Measurements from ENCODE around the gene PLD1. TPM values are rescaled to one million over a fixed set of nuclear protein-coding genes. Genes with fewer than 3 reads are reported as not detected.

PLD1 gene
- total and polyA plus RNA-seq, 4 donors: 4.9 to 31.5 (median 18.6) TPM

- TF ChIP-seq REST (IDR thresholded peaks at IDR 0.05) (no peak), FOXA2 (IDR thresholded peaks at IDR 0.05) (no peak), MAX (IDR thresholded peaks at IDR 0.05) (no peak)
Measured at GRCh38 chr3:171796625-171797264, 13.5 kb downstream of the PLD1 start (continued).

- DNase-seq (ENCODE audit: low spot score): no peak
- no peaks in the 10 kb centered on the region for H3K9me3 ChIP-seq (ENCODE audit: control insufficient read depth in 4 of 4, low read length in 3 of 4)
- no peak overlapping the region for H3K4me3 ChIP-seq (ENCODE audit: low read depth in 1 of 3, low read length in 3 of 3)
- no peaks in the 10 kb centered on the region for H3K4me1 ChIP-seq (ENCODE audit: control insufficient read depth in 4 of 4, insufficient read depth in 4 of 4, low read length in 3 of 4)
- H3K9ac ChIP-seq (ENCODE audit: low read depth in 1 of 2, low read length in 2 of 2): no peak overlapping the region
- H3K27ac ChIP-seq (ENCODE audit: low read depth in 1 of 2, low read length in 2 of 2): no peak overlapping the region
- WGBS: 87% methylated on average over 2 of the region's 2 CpGs
- no peaks in the 10 kb centered on the region for H3K27me3 ChIP-seq (ENCODE audit: control insufficient read depth in 4 of 4, insufficient read depth in 4 of 4, low read length in 3 of 4)
- H3K36me3 ChIP-seq (ENCODE audit: control insufficient read depth in 4 of 4, insufficient read depth in 3 of 4, low read depth in 1 of 4, low read length in 3 of 4): peaks cover 0 to 1% (median 0%) of the 10 kb centered on the region in 4 donors
- TF ChIP-seq JUND (IDR thresholded peaks at IDR 0.05): no peak
- TF ChIP-seq GABPA (IDR thresholded peaks at IDR 0.05 in 1 of 2, conservative IDR thresholded peaks at IDR 0.05 in 1 of 2): no peak
- TF ChIP-seq HNF4A (conservative IDR thresholded peaks at IDR 0.05): no peak
- TF ChIP-seq FOXA2 (IDR thresholded peaks at IDR 0.05): no peak
- TF ChIP-seq FOXA1 (IDR thresholded peaks at IDR 0.05): no peak
- no peak for TF ChIP-seq RAD21 (IDR thresholded peaks at IDR 0.05)
- TF ChIP-seq ATF3 (IDR thresholded peaks at IDR 0.05): no peak
- no peak for TF ChIP-seq MAX (IDR thresholded peaks at IDR 0.05)
- TF ChIP-seq TAF1 (conservative IDR thresholded peaks at IDR 0.05): no peak
Measured at GRCh38 chr3:171792531-171792930, 17.8 kb downstream of the PLD1 start.

GRCh38 chr3:171791692-171792076, 18.6 kb downstream of the PLD1 start:
- 75% methylated on average over 5 of the region's 5 CpGs for WGBS
- Histone ChIP-seq H3K4me1 (ENCODE audit: control insufficient read depth in 4 of 4, insufficient read depth in 4 of 4, low read length in 3 of 4) (no peaks in the 10 kb centered on the region), H3K36me3 (ENCODE audit: control insufficient read depth in 4 of 4, insufficient read depth in 3 of 4, low read depth in 1 of 4, low read length in 3 of 4) (peaks cover 0 to 1% (median 0%) of the 10 kb centered on the region in 4 donors), H3K27me3 (ENCODE audit: control insufficient read depth in 4 of 4, insufficient read depth in 4 of 4, low read length in 3 of 4) (no peaks in the 10 kb centered on the region), H3K27ac (ENCODE audit: low read depth in 1 of 2, low read length in 2 of 2) (no peak overlapping the region), H3K4me3 (ENCODE audit: low read depth in 1 of 3, low read length in 3 of 3) (no peak overlapping the region), H3K9ac (ENCODE audit: low read depth in 1 of 2, low read length in 2 of 2) (no peak overlapping the region), H3K9me3 (ENCODE audit: control insufficient read depth in 4 of 4, low read length in 3 of 4) (no peaks in the 10 kb centered on the region)
- DNase-seq (ENCODE audit: low spot score): no peak
- TF ChIP-seq HNF4A (conservative IDR thresholded peaks at IDR 0.05): no peak
- TF ChIP-seq JUND (IDR thresholded peaks at IDR 0.05): peak; percentile 27 to 64
- TF ChIP-seq NR2F2 (IDR thresholded peaks at IDR 0.05): peak; percentile 49
- no peak for TF ChIP-seq HNF4G (IDR thresholded peaks at IDR 0.05)
- no peak for TF ChIP-seq REST (IDR thresholded peaks at IDR 0.05)
